HG02840 (cell line): Measurements from ENCODE around the gene KRCC1.

Experiments
- ATAC-seq: cut with Tn5 transposase; IDR thresholded peaks from one replicate; pipeline ENCODE4 v1.9.1; 2021; ENCODE audit warnings: mild to moderate bottlenecking, moderate library complexity, moderate number of reproducible peaks; ENCODE audit not compliant: unreplicated experiment, low FRiP score

The KRCC1 gene

DNA sequence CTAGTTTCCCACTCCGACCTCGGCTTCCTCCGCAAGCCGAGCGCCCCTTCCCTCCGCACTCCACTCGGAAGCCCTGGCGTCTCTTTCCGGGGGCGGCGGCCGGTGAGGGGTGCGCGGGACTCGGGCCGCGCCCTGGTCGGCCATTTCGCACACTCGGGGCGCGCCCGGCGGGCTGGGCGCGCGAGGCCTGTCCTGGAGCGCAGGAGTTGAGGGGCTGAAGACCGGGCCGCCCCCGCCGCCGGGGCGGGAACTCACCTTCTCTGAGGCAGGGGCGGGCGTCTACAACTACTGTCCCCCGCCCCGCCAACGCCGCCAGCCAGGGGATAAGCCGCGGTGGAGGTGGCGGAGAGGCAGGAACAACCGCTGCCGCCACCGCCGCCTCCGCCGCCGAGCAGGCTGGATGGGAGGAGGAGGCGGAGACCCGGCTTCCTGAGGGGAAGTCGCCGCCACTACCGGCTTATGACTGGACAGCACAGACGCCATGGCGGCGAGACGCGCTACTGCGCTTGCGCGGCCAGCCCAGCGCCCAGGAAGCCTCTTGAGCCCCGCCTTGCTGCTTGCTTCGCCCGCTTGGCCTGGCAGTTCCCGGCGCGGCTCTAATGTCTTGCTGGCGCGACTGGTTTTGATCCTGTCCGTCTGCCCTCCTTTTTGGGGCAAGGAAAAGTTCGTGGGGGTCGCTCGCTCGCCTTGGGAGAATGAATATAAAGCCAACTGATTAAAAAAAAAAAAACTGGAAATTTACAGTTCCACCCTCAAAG lies at the start of gene KRCC1:
TSS of gene KRCC1 (minus strand) at position 413 of the 758 bp plus-strand sequence. CDS start 27,220 bp downstream, outside the sequence.
- peak; percentile 95 for ATAC-seq

- no peak for ATAC-seq
Observed at GRCh38 chr2:88100489-88100858, 44.9 kb upstream of the KRCC1 start.

DNA sequence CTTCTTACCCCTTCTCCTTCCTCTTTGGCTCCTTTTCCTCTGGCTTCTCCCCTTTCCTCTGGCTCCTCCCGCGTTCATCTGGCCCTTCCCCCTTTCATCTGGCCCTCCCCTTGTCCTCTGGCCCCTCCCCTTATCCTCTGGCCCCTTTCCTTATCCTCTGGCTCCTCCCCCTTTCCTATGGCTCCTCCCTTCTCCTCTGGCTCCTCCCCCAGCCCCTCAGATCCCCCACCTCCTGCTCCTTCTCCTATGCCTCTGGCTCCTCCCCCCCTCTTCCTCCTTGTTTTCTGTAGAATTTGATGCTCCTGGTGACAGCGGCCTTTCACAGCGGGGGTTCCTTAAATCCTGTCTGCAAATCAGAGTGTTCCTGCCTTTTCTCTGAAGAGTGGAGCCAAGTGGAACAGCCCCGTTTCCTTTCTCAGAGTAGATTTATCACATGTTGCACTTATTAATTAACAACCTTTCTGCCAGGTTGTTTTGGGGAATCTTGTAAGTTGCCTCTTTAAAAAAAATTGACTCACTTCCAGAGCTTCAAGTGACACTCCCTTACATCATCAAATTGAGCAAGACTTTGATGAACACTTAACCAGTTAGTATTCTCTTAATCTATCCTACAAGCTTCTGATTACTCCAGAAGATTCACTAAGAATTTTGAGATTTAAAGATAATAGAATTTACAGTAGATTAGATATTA lies 44.4 kb upstream of the KRCC1 start:
- ATAC-seq: no peak

DNA sequence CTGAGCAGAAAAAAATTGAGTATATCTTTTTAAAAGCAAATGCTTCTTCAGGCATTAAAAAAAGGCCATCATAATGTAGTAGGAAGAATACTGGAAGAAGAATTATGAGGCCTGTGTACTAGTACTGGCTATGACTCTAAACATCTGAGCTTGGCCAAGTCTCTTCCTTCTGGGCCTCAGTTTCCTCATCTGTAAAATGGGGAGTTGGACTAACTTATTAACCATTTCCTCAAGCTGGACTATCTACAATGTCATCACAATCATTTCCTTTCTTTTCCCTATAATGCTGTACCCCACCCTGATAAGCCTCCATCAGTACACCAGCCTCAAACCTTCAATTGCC lies 42.9 kb upstream of the KRCC1 start:
- no peak for ATAC-seq

DNA sequence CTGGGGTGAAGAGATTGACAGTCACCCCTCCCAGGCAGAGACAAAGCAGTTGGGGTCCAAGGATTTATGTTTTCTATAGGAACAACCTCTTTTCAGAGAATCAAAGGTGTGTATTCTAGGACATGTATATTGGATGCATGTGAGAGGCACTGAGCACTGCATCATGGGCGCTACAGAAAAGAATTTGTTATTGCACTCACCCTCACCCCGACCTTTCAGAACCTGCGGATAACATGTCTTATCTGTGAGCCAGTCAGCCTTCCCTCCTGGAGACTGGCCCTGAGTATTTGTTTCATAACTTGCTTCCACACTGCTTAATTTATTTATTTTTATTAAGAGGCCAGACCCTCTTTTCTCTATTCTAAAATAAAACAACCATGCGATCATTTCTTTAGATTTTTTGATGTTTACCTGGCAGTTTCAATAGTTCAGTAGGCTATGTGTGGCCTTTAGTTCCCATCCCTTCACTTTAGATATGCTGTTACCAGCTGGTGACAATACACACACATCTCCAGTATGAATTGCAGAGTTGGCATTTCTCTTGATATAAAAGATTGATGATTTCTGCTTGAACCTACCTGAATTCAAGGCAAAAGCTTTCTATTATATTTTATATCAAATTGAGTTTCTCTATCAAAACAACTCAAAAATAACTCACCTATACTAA lies 42.4 kb upstream of the KRCC1 start:
- ATAC-seq: no peak

DNA sequence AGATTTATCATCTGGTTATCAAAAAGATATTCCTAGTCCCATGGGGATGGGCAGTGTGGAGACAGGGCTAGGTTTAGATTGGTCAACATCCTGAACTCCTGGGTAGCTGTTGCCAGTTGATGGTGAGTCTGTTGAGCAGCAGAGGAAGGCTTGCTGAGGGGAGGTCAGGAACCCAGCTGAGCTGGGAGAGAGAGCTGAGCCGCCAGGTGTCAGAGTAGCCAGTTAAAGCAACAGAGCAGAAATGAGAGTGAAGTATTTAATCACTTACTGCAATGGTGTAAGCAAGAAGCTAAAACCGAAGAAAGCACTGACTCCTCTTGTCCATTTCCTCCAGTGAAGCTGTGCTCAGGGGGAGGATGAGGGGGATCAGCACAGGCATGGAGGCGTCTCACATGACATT lies 41.6 kb upstream of the KRCC1 start:
- no peak for ATAC-seq

- no peak for ATAC-seq
Observed at GRCh38 chr2:88096708-88097107, 41.1 kb upstream of the KRCC1 start.

DNA sequence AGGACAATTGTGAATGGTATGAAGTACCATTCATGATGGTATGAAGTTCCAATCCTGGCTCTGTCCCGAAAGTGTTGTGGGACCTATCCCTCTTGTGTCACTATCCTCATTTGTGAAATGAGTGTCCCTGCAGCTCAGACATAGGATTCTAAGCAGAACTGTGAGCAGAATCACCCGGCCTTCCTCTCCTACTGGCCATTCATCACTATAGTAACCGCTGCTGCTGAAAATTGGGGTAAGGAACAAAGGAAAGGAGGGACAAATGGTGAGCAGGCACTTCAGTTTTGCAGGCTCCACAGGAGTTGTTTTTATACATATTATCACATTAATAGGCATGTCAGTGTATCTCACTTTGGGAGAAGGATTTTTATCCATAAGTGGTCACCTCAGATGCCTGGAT lies 39.4 kb upstream of the KRCC1 start:
- no peak for ATAC-seq

- no peak for ATAC-seq
Observed at GRCh38 chr2:88092773-88093172, 37.2 kb upstream of the KRCC1 start.

DNA sequence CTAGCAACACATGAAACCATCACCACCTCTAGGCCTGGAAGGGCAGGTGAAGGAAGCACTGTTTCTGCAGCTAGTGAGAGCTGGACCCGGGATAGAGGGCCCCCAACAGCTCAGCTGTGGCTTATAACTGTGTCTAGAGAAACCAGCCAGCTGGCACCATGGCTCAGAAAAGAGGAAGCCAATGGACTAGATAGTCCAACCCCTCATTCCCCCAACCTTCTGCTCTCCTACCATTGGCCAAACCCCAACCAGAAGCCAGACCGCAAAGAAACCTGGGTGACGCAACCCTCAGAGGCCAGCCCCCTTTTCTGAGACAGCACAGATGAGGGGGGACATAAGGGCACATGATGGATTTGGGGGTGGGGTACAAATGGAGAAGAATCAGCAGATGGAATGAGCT lies 36.4 kb upstream of the KRCC1 start:
- ATAC-seq: no peak

DNA sequence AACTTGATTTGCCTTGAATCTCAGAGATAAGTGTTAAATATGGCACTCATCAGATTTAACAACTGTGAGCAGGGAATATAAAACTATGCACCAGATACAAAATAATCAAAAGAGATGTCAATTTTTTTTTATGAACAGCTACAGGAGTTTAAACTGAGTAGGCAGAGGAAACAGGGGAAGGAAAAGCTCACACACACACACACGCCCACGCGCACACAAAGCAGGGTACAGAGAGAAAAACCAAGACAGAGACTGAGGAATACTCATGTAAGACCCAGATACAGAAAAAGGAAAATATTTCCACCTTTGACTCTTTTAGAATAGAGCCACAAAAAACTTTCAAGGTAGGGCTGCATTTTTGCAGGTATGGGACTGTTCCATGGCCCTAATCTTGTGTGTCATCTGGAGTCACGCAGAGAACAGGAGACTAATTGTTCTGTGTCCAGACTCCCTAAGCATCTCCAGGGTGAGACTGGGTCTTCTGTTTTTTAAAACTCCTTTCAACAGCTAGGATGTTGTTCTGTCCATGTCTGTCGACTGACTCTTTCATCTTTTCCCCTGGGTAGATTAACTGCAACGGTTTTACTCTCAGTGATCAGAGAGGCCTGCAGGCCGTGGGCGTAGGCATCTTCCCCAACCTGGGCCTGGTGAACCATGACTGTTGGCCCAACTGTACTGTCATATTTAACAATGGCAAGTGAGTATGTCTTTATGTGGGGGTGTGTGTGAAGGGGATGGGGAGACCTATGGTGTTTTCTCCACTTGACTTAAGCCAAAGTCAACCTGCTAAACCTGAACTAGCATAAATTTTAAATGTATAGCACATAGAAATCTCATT lies 35.1 kb upstream of the KRCC1 start:
- ATAC-seq: no peak

DNA sequence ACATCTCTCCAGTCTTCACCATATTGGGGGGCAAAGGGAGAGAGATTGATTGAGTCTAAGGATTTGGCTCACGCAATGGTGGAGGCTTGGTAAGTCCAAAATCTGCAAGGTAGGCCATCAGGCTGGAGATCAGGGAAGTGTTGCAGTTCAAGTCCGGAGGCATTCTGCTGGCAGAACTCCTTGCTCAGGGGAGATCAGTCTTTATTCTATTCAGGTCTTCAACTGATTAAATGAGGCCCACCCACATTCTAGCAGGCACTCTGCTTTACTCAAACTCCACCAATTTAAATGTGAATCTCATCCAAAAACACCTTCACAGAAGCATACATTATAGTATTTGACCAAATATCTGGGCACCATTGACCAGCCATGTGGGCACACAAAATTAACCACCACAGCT lies 33.4 kb upstream of the KRCC1 start:
- ATAC-seq: no peak

- ATAC-seq: no peak
Observed at GRCh38 chr2:88087763-88088162, 32.2 kb upstream of the KRCC1 start.

DNA sequence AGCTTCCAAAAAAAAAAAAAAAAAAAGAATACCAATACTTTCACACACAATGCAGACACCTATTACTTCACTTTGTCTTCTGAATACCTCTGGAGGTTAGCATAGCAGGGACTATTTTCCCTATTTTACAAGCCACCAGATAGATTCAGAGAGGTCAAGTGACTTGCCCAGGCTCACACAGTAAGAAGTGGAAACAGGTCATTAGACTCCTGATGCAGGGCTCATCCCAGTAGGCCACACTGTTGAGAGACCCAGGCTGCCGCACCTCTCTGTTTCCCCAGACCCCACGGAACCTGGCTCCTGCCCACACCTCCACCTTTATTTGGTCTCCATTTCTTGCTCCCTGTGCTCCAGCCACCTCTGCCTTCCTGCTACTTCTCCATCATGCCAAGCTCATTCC lies 31.5 kb upstream of the KRCC1 start:
- no peak for ATAC-seq

DNA sequence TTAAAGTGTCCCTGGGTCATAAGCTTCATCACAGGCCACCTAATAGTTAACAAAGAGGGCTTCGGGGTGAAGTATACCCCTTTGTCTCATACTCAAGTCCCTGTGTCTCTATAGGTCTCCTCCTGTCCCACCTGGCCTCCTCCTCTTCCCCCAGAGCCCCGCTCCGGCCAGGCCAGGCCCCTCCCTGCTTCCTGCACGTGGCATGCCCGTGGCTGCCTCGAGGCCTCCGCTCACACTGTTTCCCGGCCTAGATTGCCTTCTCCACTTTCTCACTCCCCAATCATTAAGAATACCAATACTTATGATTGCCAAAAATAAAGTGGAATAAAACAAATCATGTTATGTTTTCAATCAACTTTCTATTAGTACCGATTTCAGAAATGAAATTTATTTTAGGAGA lies 30.8 kb upstream of the KRCC1 start:
- no peak for ATAC-seq

DNA sequence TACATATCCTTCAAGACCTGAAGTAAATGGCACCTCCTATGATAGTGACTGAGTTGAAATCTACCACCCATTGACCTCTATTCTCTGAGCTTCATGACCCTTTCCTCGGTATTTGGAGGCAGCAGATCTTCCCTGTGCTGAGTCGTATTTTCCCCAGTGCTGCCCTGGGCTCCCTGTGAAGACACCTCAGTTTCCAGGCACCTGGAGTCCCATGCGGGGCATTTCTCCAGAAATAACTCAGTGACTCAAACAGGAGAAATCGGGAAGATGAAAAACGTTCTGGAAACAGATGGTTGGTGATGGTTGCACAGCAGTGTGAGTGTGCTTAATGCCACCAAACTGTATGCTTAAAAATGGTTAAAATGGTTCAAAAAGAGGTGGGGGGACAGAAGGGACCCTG lies 30.0 kb upstream of the KRCC1 start:
- ATAC-seq: no peak

DNA sequence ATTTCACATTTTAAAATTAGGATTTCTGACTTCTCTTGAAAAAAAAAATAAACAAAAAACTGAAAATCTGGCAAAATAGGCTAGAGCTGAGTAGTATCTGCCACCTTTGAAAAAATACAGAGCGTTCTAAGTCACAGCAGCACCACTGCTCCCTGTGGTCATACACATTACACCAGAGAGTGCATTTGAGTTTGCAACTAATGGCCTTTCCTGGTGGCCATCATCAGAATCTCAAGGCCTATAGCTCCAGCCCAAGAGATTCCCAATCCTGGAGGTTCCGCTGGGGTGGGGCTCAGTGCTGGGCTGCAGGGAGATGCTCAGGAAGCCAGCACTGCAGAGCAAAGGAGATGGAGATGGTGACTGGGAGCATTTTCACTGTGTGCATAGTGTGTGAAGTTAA lies 29.5 kb upstream of the KRCC1 start:
- ATAC-seq: no peak

DNA sequence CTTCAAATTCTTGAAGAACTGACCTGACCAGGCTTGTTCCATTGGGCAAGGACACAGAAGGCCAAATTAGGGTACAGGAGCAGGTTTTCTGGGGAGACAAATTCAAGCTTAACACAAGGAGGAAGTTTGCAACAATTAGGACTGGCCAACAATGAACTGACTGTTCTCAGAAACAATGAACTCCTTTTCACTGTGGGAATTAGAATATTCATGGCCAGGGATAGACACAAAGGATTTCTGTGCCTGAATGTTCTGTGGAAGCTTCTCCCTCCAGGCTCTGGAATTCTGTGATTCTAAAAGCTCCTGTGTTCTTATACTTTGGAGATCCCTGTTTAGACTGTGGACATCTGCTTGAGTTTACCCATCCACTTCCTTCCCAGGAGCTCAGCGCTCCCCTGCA lies 27.2 kb upstream of the KRCC1 start:
- ATAC-seq: no peak

GRCh38 chr2:88081924-88082608 lies 26.5 kb upstream of the KRCC1 start:
- no peak for ATAC-seq

DNA sequence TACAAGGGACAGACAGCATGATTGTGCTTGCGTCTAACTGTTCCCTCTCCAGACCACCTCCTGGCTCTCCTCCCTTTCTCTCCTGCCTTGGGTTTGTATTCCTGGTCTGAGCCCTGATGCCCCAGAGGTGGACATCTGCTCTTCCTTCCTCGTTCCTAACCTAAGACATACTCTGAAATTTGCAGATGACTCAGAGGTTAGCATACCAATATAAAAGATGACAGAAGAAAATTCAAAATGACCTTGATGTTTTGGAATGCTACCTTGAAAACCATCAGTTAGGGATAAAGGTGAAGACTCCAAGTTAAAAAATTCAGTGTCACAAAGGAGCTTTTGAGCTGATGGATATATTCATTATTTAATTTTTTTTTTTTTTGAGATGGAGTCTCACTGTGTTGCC lies 25.0 kb upstream of the KRCC1 start:
- no peak for ATAC-seq
